KMS-11 (cell line): ENCODE results near the gene WDR41.

ENCODE experiments used
- H2AFZ ChIP-seq: fragments of 200-600 bp; sonication (generic); 2 replicates; pipeline ENCODE4 v1.6.1; 2016; ENCODE audit warnings: antibody characterized with exemption, mixed run types, low read depth
- H3K27ac ChIP-seq: fragments of 200-600 bp; sonication (generic); 2 replicates; pipeline ENCODE4 v1.6.1; 2016; ENCODE audit warnings: mild to moderate bottlenecking, mixed run types
- H3K27me3 ChIP-seq: fragments of 200-600 bp; sonication (generic); 2 replicates; pipeline ENCODE4 v1.6.1; 2017; ENCODE audit warnings: mild to moderate bottlenecking, low read depth, mixed run types, moderate library complexity; ENCODE audit not compliant: insufficient read depth
- H3K36me3 ChIP-seq: fragments of 200-600 bp; sonication (generic); 2 replicates; pipeline ENCODE4 v1.6.1; 2017; ENCODE audit warnings: mild to moderate bottlenecking, mixed run types; ENCODE audit not compliant: insufficient read depth
- H3K4me1 ChIP-seq: fragments of 200-600 bp; sonication (generic); 2 replicates; pipeline ENCODE4 v1.6.1; 2016; ENCODE audit warnings: mild to moderate bottlenecking, low read depth, mixed run types; ENCODE audit not compliant: poor library complexity, severe bottlenecking
- H3K4me2 ChIP-seq: fragments of 200-600 bp; sonication (generic); 2 replicates; pipeline ENCODE4 v1.7.0; 2016; ENCODE audit warnings: mild to moderate bottlenecking, mixed run types
- H3K4me3 ChIP-seq: fragments of 200-600 bp; sonication (generic); IDR thresholded peaks from 2 replicates; pipeline ENCODE4 v1.6.1; 2017; ENCODE audit warnings: low read depth, low read length, mixed read lengths; ENCODE audit not compliant: insufficient read depth
- H3K79me2 ChIP-seq: fragments of 200-600 bp; sonication (generic); 2 replicates; pipeline ENCODE4 v1.6.1; 2016; ENCODE audit warnings: low read depth, mixed run types; ENCODE audit not compliant: insufficient read depth
- H3K9ac ChIP-seq: fragments of 200-600 bp; sonication (generic); 2 replicates; pipeline ENCODE4 v1.6.1; 2016; ENCODE audit warnings: mild to moderate bottlenecking, mixed run types
- H4K20me1 ChIP-seq: fragments of 200-600 bp; sonication (generic); 2 replicates; pipeline ENCODE4 v1.6.1; 2016; ENCODE audit warnings: mild to moderate bottlenecking, mixed run types; ENCODE audit not compliant: insufficient read depth
- TF ChIP-seq, protein P1 (sequence below): fragments of 200-600 bp; sonication (generic); conservative IDR thresholded peaks from 2 replicates; pipeline ENCODE4 v1.6.1; 2017; ENCODE audit warnings: low read depth, mild to moderate bottlenecking, antibody characterized with exemption, low read length, moderate library complexity, mixed read lengths

Gene WDR41

DNA sequence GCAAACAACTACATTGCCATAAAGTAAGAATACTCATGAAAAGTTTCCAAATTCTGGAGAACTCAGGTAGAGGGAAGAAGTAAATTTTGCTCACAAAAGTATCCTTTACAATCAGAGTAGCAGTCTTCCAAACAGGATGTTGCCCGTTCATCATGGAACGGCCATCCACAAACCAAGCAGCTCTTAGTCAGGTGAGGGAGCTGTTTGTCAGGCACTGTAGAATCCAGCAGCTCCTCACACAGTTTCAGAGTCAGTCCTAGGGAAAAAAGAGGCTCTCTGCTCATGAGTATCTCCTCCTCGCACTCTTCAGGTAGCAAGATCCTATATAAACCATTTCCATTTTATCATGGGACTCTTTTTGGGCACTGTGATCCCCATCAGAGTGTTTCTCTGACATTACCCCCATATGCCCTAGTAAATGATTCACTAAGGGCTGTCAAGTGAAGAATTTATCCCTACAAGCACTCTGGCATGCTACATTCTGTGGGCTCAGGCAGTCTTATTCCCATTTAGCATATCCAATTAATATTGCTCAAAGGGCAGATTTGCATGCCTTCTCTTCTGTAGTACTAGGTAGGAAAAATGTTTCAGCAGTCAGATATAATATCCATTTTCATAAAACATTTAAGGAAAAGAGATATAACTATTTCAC lies 97.9 kb downstream of the WDR41 start:
- no peak overlapping the region for H3K4me2 ChIP-seq
- TF ChIP-seq, protein P1, sequence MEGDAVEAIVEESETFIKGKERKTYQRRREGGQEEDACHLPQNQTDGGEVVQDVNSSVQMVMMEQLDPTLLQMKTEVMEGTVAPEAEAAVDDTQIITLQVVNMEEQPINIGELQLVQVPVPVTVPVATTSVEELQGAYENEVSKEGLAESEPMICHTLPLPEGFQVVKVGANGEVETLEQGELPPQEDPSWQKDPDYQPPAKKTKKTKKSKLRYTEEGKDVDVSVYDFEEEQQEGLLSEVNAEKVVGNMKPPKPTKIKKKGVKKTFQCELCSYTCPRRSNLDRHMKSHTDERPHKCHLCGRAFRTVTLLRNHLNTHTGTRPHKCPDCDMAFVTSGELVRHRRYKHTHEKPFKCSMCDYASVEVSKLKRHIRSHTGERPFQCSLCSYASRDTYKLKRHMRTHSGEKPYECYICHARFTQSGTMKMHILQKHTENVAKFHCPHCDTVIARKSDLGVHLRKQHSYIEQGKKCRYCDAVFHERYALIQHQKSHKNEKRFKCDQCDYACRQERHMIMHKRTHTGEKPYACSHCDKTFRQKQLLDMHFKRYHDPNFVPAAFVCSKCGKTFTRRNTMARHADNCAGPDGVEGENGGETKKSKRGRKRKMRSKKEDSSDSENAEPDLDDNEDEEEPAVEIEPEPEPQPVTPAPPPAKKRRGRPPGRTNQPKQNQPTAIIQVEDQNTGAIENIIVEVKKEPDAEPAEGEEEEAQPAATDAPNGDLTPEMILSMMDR: no peak
- H3K27me3 ChIP-seq: no peaks in the 10 kb centered on the region
- H3K27ac ChIP-seq: no peak overlapping the region
- peaks cover 15% of the 10 kb centered on the region for H3K4me1 ChIP-seq
- H3K79me2 ChIP-seq: no peaks in the 10 kb centered on the region
- no peaks in the 10 kb centered on the region for H3K36me3 ChIP-seq
- H2AFZ ChIP-seq: no peak overlapping the region
- H3K4me3 ChIP-seq: no peak overlapping the region
- no peaks in the 10 kb centered on the region for H4K20me1 ChIP-seq
- no peak overlapping the region for H3K9ac ChIP-seq

GRCh38 chr5:77391240-77391765 lies 100.8 kb downstream of the WDR41 start:
- H3K27ac ChIP-seq: no peak overlapping the region
- no peaks in the 10 kb centered on the region for H3K27me3 ChIP-seq
- no peaks in the 10 kb centered on the region for H3K36me3 ChIP-seq
- peaks cover 10% of the 10 kb centered on the region for H3K4me1 ChIP-seq
- H3K4me3 ChIP-seq: no peak overlapping the region
- H3K9ac ChIP-seq: no peak overlapping the region
- no peaks in the 10 kb centered on the region for H3K79me2 ChIP-seq
- TF ChIP-seq, protein P1: no peak
- no peak overlapping the region for H2AFZ ChIP-seq
- no peak overlapping the region for H3K4me2 ChIP-seq
- no peaks in the 10 kb centered on the region for H4K20me1 ChIP-seq

DNA sequence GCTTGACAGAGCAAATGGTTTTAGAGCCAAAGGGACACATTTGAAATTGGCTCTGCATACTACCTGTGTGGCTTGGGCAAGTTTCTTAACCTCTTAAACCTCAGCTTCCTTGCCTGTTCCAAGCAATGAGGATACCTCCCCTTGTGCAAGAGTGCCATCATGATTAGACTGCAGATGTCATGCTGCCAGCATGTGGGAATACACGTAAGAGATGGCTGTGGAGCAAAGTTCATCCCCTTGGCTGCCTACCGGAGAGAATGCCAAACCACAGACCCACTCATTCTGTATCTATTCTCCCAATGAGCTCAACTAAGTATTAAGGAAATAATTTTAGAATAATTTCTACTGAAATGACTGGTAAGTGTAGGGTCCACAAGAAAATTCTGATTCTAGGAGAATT lies 101.3 kb downstream of the WDR41 start:
- Histone ChIP-seq H4K20me1 (no peaks in the 10 kb centered on the region), H2AFZ (no peak overlapping the region), H3K4me2 (no peak overlapping the region), H3K27me3 (no peaks in the 10 kb centered on the region), H3K27ac (no peak overlapping the region), H3K79me2 (no peaks in the 10 kb centered on the region), H3K4me1 (peaks cover 5% of the 10 kb centered on the region), H3K4me3 (no peak overlapping the region), H3K36me3 (no peaks in the 10 kb centered on the region), H3K9ac (no peak overlapping the region)
- TF ChIP-seq, protein P1: no peak

DNA sequence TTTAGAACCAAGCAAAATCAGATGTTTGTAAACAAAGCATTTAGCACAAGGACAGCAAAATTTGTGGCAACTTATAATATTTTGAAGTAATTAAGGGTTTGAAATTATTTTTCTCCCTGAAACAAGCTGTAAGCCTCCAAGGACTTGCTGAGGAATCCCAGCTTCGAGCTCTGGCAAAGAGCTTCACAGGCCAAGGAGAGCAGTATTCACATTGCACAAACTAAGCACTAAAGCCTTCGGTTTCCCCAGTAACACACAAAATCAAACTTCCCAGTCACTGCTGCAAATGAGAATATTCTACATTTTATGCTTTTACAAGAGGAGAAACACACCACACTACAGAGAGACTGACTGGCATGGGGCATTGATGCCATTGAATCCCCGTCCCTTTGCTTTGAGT lies 101.9 kb downstream of the WDR41 start:
- no peak overlapping the region for H3K4me3 ChIP-seq
- H3K4me1 ChIP-seq: no peaks in the 10 kb centered on the region
- no peaks in the 10 kb centered on the region for H4K20me1 ChIP-seq
- H3K36me3 ChIP-seq: no peaks in the 10 kb centered on the region
- TF ChIP-seq, protein P1: no peak
- H3K4me2 ChIP-seq: no peak overlapping the region
- no peak overlapping the region for H2AFZ ChIP-seq
- no peak overlapping the region for H3K27ac ChIP-seq
- H3K79me2 ChIP-seq: no peaks in the 10 kb centered on the region
- no peaks in the 10 kb centered on the region for H3K27me3 ChIP-seq
- no peak overlapping the region for H3K9ac ChIP-seq
